HCT116 (cell line): ENCODE measurements around the gene NCBP2L.

Source experiments
- CEBPB ChIP-seq: IDR thresholded peaks from 2 replicates; pipeline ENCODE4 v1.6.1; 2012; ENCODE audit warnings: low read depth
- CTCF ChIP-seq, 3 experiments: fragments of 200-600 bp in 1 of 3; sonication (generic) in 1 of 3; IDR thresholded peaks in 2 of 3; conservative IDR thresholded peaks in 1 of 3; 2 replicates each; pipeline ENCODE4 v1.5.1; 2012 to 2017; ENCODE audit warnings: low read depth in 2 of 3, low read length in 2 of 3, antibody characterized with exemption in 1 of 3, borderline replicate concordance in 1 of 3, control low read depth in 1 of 3, mild to moderate bottlenecking in 1 of 3, mixed read lengths in 1 of 3, mixed run types in 1 of 3, moderate library complexity in 1 of 3; ENCODE audit not compliant: insufficient read depth in 1 of 3
- FOSL1 ChIP-seq: IDR thresholded peaks from 2 replicates; pipeline ENCODE4 v1.6.1; 2012; ENCODE audit warnings: low read depth
- MAX ChIP-seq: IDR thresholded peaks from 2 replicates; pipeline ENCODE4 v1.6.1; 2012
- POLR2A ChIP-seq: IDR thresholded peaks from 2 replicates; pipeline ENCODE4 v1.7.0; 2011; ENCODE audit warnings: borderline replicate concordance; ENCODE audit not compliant: insufficient read depth, insufficient read length; ENCODE audit errors: extremely low read depth
- SIN3A ChIP-seq: IDR thresholded peaks from 2 replicates; pipeline ENCODE4 v1.6.1; 2012; ENCODE audit warnings: low read depth
- SP1 ChIP-seq: IDR thresholded peaks from 2 replicates; pipeline ENCODE4 v1.6.1; 2012; ENCODE audit warnings: low read depth
- YY1 ChIP-seq: IDR thresholded peaks from 2 replicates; pipeline ENCODE4 v1.6.1; 2011; ENCODE audit warnings: low read length, low read depth, moderate library complexity, mild to moderate bottlenecking; ENCODE audit not compliant: insufficient replicate concordance; ENCODE audit errors: extremely low read depth
- ZNF274 ChIP-seq: fragments of 200-500 bp; sonication (Bioruptor generic); IDR thresholded peaks from 2 replicates; pipeline ENCODE4 v1.6.1; 2014; ENCODE audit warnings: mild to moderate bottlenecking, low read depth, low read length, inconsistent platforms

GRCh38 chrX:107741404-107741790 lies 36.1 kb upstream of the NCBP2L start:
- no peak for TF ChIP-seq ZNF274
- TF ChIP-seq MAX, result no peak
- TF ChIP-seq FOSL1, result no peak
- TF ChIP-seq SIN3A, result no peak
- TF ChIP-seq CTCF (IDR thresholded peaks at IDR 0.05 in 2 of 3, conservative IDR thresholded peaks at IDR 0.05 in 1 of 3; ENCODE audit: borderline replicate concordance in 1 of 3, insufficient read depth in 1 of 3, low read depth in 2 of 3, low read length in 2 of 3), result no peak
- TF ChIP-seq SP1, result no peak
- no peak for TF ChIP-seq POLR2A
- no peak for TF ChIP-seq CEBPB
- no peak for TF ChIP-seq YY1
